Keratinocyte (primary cell): ENCODE results near the gene CACNB4. TPM values are rescaled to one million over a fixed set of nuclear protein-coding genes. Genes with fewer than 3 reads are reported as not detected.

ENCODE experiments used
- DNase-seq: peaks from one replicate; pipeline ENCODE4 v3.0.0-alpha.2; 2011; ENCODE audit warnings: low read depth, missing footprints, low spot score
- FAIRE-seq: peaks from 2 replicates; lab custom pipeline; 2011; peaks lifted over from hg19 to GRCh38; lab: Jason Lieb, UNC
- H2AFZ ChIP-seq: 2 replicates; pipeline ENCODE4 v1.6.0; 2012; ENCODE audit warnings: low read length, control low read depth, inconsistent platforms; ENCODE audit not compliant: control insufficient read depth
- H3K27ac ChIP-seq: 2 replicates; pipeline ENCODE4 v1.5.1; 2011; ENCODE audit warnings: low read length; ENCODE audit not compliant: control insufficient read depth, insufficient read depth
- H3K27me3 ChIP-seq: 3 replicates; pipeline ENCODE4 v1.6.0; 2011; ENCODE audit warnings: low read length; ENCODE audit not compliant: control insufficient read depth, insufficient read depth; ENCODE audit errors: extremely low read depth
- H3K36me3 ChIP-seq, 2 experiments: 2 replicates in 1 of 2; 3 replicates in 1 of 2; pipeline ENCODE4 v1.5.1; 2011; ENCODE audit warnings: low read length in 2 of 2, mild to moderate bottlenecking in 1 of 2; ENCODE audit not compliant: control insufficient read depth in 2 of 2, insufficient read depth in 2 of 2; ENCODE audit errors: extremely low read depth in 1 of 2
- H3K4me1 ChIP-seq: 3 replicates; pipeline ENCODE4 v1.5.1; 2011; ENCODE audit warnings: low read length; ENCODE audit not compliant: control insufficient read depth, insufficient read depth; ENCODE audit errors: extremely low read depth
- H3K4me2 ChIP-seq: 3 replicates; pipeline ENCODE4 v1.6.0; 2011; ENCODE audit warnings: low read depth, low read length; ENCODE audit not compliant: control insufficient read depth, insufficient read depth; ENCODE audit errors: extremely low read depth
- H3K4me3 ChIP-seq, 3 experiments: fragments of 200-600 bp in 1 of 3; sonication (generic) in 1 of 3; 2 replicates in 2 of 3; 3 replicates in 1 of 3; pipeline ENCODE4 v1.5.1; 2011 to 2016; ENCODE audit warnings: low read length in 3 of 3, mild to moderate bottlenecking in 3 of 3, control low read depth in 2 of 3, inconsistent platforms in 1 of 3, low read depth in 1 of 3, mixed read lengths in 1 of 3, mixed run types in 1 of 3, moderate library complexity in 1 of 3; ENCODE audit not compliant: control insufficient read depth in 2 of 3, insufficient read depth in 2 of 3; ENCODE audit errors: extremely low read depth in 1 of 3
- H3K79me2 ChIP-seq: 2 replicates; pipeline ENCODE4 v1.6.0; 2012; ENCODE audit warnings: low read length; ENCODE audit not compliant: control insufficient read depth, insufficient read depth
- H3K9ac ChIP-seq: 3 replicates; pipeline ENCODE4 v1.6.0; 2011; ENCODE audit warnings: low read length; ENCODE audit not compliant: control insufficient read depth, insufficient read depth; ENCODE audit errors: extremely low read depth
- H3K9me1 ChIP-seq: 3 replicates; pipeline ENCODE4 v1.6.0; 2011; ENCODE audit warnings: low read length; ENCODE audit not compliant: control insufficient read depth, insufficient read depth; ENCODE audit errors: extremely low read depth
- H3K9me3 ChIP-seq: 2 replicates; pipeline ENCODE4 v1.5.1; 2012; ENCODE audit warnings: low read depth, low read length; ENCODE audit not compliant: control insufficient read depth
- H4K20me1 ChIP-seq: 3 replicates; pipeline ENCODE4 v1.6.0; 2011; ENCODE audit warnings: low read length; ENCODE audit not compliant: control insufficient read depth, insufficient read depth; ENCODE audit errors: extremely low read depth
- CTCF ChIP-seq, 3 experiments: IDR thresholded peaks in 1 of 3; conservative IDR thresholded peaks in 1 of 3; optimal IDR thresholded peaks in 1 of 3; 2 replicates in 2 of 3; 3 replicates in 1 of 3; pipeline versions ENCODE3 to v1.5.1; 2011; ENCODE audit warnings: low read length in 3 of 3, mild to moderate bottlenecking in 3 of 3, moderate library complexity in 2 of 3, control low read depth in 1 of 3, inconsistent platforms in 1 of 3; ENCODE audit not compliant: insufficient read depth in 2 of 3; ENCODE audit errors: extremely low read depth in 1 of 3
- EZH2 ChIP-seq: IDR thresholded peaks from one replicate; pipeline ENCODE4 v1.6.1; 2012; ENCODE audit warnings: inconsistent platforms, mild to moderate bottlenecking, low read length, moderate library complexity
- dilution Hi-C: fragments of 300-500 bp; cut with MboI; formaldehyde crosslinking; loops from one replicate; pipeline ENCODE4 v1.7.0; 2020; ENCODE audit warnings: low sequenced_read_pairs; ENCODE audit not compliant: extremely low pct_ligation_motif_present
- polyA plus RNA-seq, 5 experiments: library from polyadenylated mRNA; depleted of rRNA in 3 of 5; stranded (reverse) in 3 of 5; stranded (forward) in 1 of 5; unstranded in 1 of 5; fragments of >200 nt; gene quantifications; 1 replicate in 1 of 5; 2 replicates in 3 of 5; 3 replicates in 1 of 5; pipeline versions ENCODE4 v1.2.1 to v1.2.3, GENCODE V29; 2011 to 2012; ENCODE audit warnings: missing spikeins in 2 of 5, low read depth in 1 of 5, low replicate concordance in 1 of 5

CACNB4 gene
- polyA plus RNA-seq, 1 donor (not counting 4 experiments of a cell fraction or from before 2014, with no cell fraction given) = 0.30 TPM

- Histone ChIP-seq H3K9me1 (no peaks in the 10 kb centered on the region), H3K4me3 (no peak overlapping the region), H2AFZ (no peak overlapping the region), H3K79me2 (no peaks in the 10 kb centered on the region), H3K27ac (no peak overlapping the region), H3K27me3 (no peaks in the 10 kb centered on the region), H4K20me1 (no peaks in the 10 kb centered on the region), H3K9ac (no peak overlapping the region), H3K36me3 (no peaks in the 10 kb centered on the region), H3K9me3 (no peaks in the 10 kb centered on the region), H3K4me2 (no peak overlapping the region), H3K4me1 (peaks cover 9% of the 10 kb centered on the region)
- FAIRE-seq (no peak), DNase-seq (no peak)
- dilution Hi-C loops = no loop called here
- TF ChIP-seq EZH2 = no peak
- no peak for TF ChIP-seq CTCF (optimal IDR thresholded peaks at IDR 0.05 in 1 of 3, IDR thresholded peaks at IDR 0.05 in 1 of 3, conservative IDR thresholded peaks at IDR 0.05 in 1 of 3; ENCODE audit: extremely low read depth in 1 of 3, insufficient read depth in 2 of 3, low read length in 3 of 3)
These were observed 127.4 kb downstream of the CACNB4 start for GRCh38 chr2:151971301-151972051.

DNA sequence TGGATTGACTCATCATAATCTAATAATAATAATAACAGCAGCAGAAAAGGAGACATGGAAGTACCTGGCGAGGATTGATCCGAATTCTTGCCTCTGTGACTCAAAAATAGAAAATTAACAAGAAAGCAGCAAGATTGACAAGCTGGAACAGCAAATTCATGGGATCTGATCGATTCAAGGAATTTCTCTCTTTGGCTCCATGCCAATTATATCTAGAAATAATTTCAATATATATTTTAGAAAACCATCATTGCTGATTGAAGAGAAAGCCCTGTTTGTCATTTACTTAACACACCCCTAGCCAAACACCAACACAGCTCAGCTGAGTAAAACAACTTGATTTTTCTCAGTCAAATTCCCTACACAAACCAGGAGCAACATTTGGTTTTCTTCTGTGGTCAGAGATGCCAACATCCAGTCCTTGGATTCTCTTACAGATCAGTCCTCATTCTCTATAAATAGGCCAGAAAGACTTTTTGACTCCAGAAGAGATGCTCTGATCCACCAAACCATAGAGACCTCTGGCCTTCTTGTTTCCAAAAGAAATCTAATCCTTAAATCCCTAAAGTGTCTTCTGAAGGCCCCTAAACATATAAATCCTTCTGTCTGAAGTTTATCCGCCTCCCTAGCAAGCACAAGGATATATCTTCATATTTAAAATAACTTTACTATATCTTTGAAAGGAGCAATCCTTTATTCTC lies 129.9 kb downstream of the CACNB4 start:
- FAIRE-seq = no peak
- dilution Hi-C loops = no loop called here
- TF ChIP-seq CTCF (optimal IDR thresholded peaks at IDR 0.05 in 1 of 3, IDR thresholded peaks at IDR 0.05 in 1 of 3, conservative IDR thresholded peaks at IDR 0.05 in 1 of 3; ENCODE audit: extremely low read depth in 1 of 3, insufficient read depth in 2 of 3, low read length in 3 of 3) (no peak), EZH2 (no peak)

More for the DNA sequence above, 129.9 kb downstream of the CACNB4 start:
- no peak overlapping the region for H3K4me3 ChIP-seq
- H3K9me3 ChIP-seq = no peaks in the 10 kb centered on the region
- H3K27me3 ChIP-seq = no peaks in the 10 kb centered on the region
- DNase-seq = no peak
- no peaks in the 10 kb centered on the region for H4K20me1 ChIP-seq
- H3K4me2 ChIP-seq = no peak overlapping the region
- no peak overlapping the region for H3K9ac ChIP-seq
- H3K27ac ChIP-seq = no peak overlapping the region
- peaks cover 7% of the 10 kb centered on the region for H3K4me1 ChIP-seq
- no peaks in the 10 kb centered on the region for H3K9me1 ChIP-seq
- no peak overlapping the region for H2AFZ ChIP-seq
- H3K36me3 ChIP-seq = no peaks in the 10 kb centered on the region
- H3K79me2 ChIP-seq = no peaks in the 10 kb centered on the region
